Brain microvascular endothelial cell (primary cell): ENCODE results near the gene GCKR.

Experiments
- DNase-seq: peaks from one replicate; pipeline ENCODE4 v3.0.0-alpha.2; 2020
- H3K27ac ChIP-seq: fragments of 250-450 bp; sonication (Bioruptor Pico); 2 replicates; pipeline ENCODE4 v1.5.1; 2020; ENCODE audit warnings: mild to moderate bottlenecking, moderate library complexity
- H3K27me3 ChIP-seq: fragments of 250-450 bp; sonication (Bioruptor Pico); replicated peaks from 2 replicates; pipeline ENCODE4 v1.5.1; 2020; ENCODE audit warnings: mild to moderate bottlenecking
- H3K36me3 ChIP-seq: fragments of 250-450 bp; sonication (Bioruptor Pico); replicated peaks from 2 replicates; pipeline ENCODE4 v1.5.1; 2020; ENCODE audit warnings: mild to moderate bottlenecking
- H3K4me3 ChIP-seq: 2 replicates; pipeline ENCODE4 v1.5.1; 2011; ENCODE audit warnings: low read depth, mild to moderate bottlenecking, control low read depth, low read length, moderate library complexity
- in situ Hi-C: cut with HindIII; loops from 2 replicates; pipeline ENCODE4 v1.10.0; 2017; ENCODE audit warnings: low sequenced_read_pairs, low pct_ligation_motif_present
- TF ChIP-seq, protein P1 (sequence below): IDR thresholded peaks from 2 replicates; pipeline ENCODE4 v1.5.1; 2011; ENCODE audit warnings: low read depth, mild to moderate bottlenecking, moderate library complexity, low read length, control low read depth, inconsistent platforms; ENCODE audit errors: missing control alignments

The GCKR gene

GRCh38 chr2:27464443-27464842 lies 32.2 kb upstream of the GCKR start:
- TF ChIP-seq, protein P1, sequence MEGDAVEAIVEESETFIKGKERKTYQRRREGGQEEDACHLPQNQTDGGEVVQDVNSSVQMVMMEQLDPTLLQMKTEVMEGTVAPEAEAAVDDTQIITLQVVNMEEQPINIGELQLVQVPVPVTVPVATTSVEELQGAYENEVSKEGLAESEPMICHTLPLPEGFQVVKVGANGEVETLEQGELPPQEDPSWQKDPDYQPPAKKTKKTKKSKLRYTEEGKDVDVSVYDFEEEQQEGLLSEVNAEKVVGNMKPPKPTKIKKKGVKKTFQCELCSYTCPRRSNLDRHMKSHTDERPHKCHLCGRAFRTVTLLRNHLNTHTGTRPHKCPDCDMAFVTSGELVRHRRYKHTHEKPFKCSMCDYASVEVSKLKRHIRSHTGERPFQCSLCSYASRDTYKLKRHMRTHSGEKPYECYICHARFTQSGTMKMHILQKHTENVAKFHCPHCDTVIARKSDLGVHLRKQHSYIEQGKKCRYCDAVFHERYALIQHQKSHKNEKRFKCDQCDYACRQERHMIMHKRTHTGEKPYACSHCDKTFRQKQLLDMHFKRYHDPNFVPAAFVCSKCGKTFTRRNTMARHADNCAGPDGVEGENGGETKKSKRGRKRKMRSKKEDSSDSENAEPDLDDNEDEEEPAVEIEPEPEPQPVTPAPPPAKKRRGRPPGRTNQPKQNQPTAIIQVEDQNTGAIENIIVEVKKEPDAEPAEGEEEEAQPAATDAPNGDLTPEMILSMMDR = no peak
- Histone ChIP-seq H3K36me3 (peaks cover 2% of the 10 kb centered on the region), H3K27ac (no peak overlapping the region), H3K4me3 (no peak overlapping the region), H3K27me3 (no peaks in the 10 kb centered on the region)
- DNase-seq = no peak
- in situ Hi-C loops = no loop called here

- TF ChIP-seq, protein P1 = no peak
- Histone ChIP-seq H3K4me3 (no peak overlapping the region), H3K27me3 (no peaks in the 10 kb centered on the region), H3K27ac (no peak overlapping the region), H3K36me3 (peaks cover 26% of the 10 kb centered on the region)
- DNase-seq = no peak
- in situ Hi-C loops = no loop called here
These were observed 24.7 kb upstream of the GCKR start for GRCh38 chr2:27471961-27472360.

DNA sequence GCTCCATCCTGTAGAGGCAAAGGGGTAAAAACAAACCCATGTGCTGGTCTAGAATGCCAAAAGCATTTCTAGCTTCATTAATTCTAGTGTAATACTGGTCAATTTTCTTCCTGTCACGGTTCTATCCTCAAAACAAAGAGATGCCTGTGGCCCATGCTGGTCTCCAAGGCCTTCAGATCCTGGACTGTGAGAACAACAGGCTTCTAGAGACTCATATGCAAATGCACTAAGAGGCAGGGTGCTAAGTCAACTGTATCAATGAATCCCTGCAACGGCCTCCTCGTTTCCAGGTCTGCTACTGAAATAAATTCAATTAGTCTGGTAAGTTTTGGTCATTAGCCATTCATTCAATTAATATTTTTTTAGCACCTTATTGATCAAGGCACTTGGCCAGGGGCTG lies 11.1 kb upstream of the GCKR start:
- Histone ChIP-seq H3K27ac (no peak overlapping the region), H3K36me3 (peaks cover 9% of the 10 kb centered on the region), H3K27me3 (no peaks in the 10 kb centered on the region), H3K4me3 (no peak overlapping the region)
- in situ Hi-C loops = no loop called here
- no peak for DNase-seq
- TF ChIP-seq, protein P1 = no peak

GRCh38 chr2:27489118-27489497 lies 7.5 kb upstream of the GCKR start:
- peak overlapping the region; percentile 43 for H3K27ac ChIP-seq
- TF ChIP-seq, protein P1 = peak; percentile 40
- peaks cover under 1% of the 10 kb centered on the region for H3K36me3 ChIP-seq
- DNase-seq = no peak
- in situ Hi-C loops = no loop called here
- no peaks in the 10 kb centered on the region for H3K27me3 ChIP-seq
- H3K4me3 ChIP-seq = peak overlapping the region; percentile 78

DNA sequence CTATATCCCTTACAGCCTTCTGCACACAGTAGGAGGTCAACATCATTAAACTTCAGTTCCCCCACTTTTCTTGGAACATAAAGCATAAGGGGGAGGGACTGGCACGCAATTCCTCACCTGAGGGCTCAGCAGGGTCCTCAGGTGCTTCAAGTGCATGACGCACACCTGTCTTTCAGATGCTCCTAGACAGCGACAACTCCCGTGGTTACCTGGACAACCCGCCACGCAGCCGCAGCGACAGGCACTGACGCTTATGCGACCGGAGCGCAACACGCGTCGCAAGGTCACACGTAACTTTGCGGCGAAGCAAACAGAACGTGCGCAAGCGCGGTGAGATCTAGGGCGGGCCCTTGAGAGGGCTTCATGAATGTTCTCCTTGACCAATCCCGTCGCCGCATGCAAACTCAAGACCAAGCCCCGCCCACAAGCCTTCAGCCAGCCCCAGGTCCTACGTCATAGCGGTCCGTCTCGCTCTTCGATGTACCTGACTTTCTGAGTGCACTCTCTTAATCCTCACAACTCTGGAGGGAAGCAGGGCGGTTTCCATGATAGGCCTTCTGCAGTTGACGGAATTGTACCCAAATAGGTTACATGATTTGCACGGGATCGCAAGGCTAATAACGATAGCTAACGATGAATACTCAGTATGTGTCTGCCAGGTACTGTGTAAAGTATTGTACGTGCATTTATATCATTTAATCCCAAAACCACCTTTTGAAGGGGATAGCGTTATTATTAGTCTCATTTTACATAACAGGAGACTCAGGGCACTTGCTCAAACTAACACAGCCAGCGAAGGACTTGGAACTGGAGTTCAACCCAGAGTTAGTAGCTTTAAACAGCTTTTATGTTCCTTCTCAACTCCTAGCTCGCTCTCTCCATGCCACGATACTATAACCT lies 6.9 kb upstream of the GCKR start, which contains the start of gene IFT172:
IFT172 (minus strand) TSS at position 246 of the 900 bp plus-strand sequence; CDS start at position 156, 90 bp downstream.
- H3K36me3 ChIP-seq = no peaks in the 10 kb centered on the region
- H3K4me3 ChIP-seq = peak within 1 kb of the TSS; percentile 78
- no peaks in the 10 kb centered on the region for H3K27me3 ChIP-seq
- peak within 1 kb of the TSS; percentile 43 for H3K27ac ChIP-seq
- TF ChIP-seq, protein P1 = no peak
- in situ Hi-C loops = no loop called here
- DNase-seq = peak; percentile 98

DNA sequence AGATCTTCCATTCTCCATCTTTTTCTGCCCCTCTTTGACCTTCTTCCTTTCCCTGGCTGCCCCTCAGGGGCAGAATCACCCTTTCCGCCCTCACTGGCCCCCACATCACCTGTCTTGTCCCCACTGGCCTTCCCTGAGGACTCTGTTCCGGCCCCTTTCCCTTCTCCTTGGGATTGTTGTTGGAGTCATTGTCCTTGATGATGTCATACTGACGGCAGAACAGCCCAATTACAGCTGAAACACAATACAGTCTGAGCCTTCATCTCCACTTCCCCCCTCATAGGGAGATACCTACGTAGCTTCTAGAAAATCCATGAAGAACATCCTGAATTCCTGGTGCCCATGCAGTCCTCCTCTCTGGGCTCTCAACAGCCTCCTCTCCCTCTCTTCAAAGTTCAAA lies 4.1 kb upstream of the GCKR start:
- Histone ChIP-seq H3K27me3 (no peaks in the 10 kb centered on the region), H3K36me3 (no peaks in the 10 kb centered on the region), H3K4me3 (no peak overlapping the region), H3K27ac (no peak overlapping the region)
- in situ Hi-C loops = no loop called here
- TF ChIP-seq, protein P1 = no peak
- DNase-seq = no peak
